K562 (cell line): Measurements from ENCODE around the gene CXCL17.

Source experiments
- CTCF ChIP-seq, 3 experiments: IDR thresholded peaks in 2 of 3; conservative IDR thresholded peaks in 1 of 3; 2 replicates each; pipeline ENCODE4 v1.5.1; 2011 to 2012; ENCODE audit warnings: low read length in 3 of 3, mild to moderate bottlenecking in 3 of 3, control low read depth in 2 of 3, improper control_type of control experiment in 1 of 3, inconsistent platforms in 1 of 3, low read depth in 1 of 3, mixed read lengths in 1 of 3, moderate library complexity in 1 of 3; ENCODE audit not compliant: insufficient read depth in 2 of 3
- JUN ChIP-seq, 2 experiments: sonication (generic) in 1 of 2; formaldehyde crosslinking in 1 of 2; IDR thresholded peaks; 2 replicates each; pipeline versions ENCODE4 v1.6.1 to v1.8.0; 2012 to 2022; ENCODE audit warnings: borderline replicate concordance in 2 of 2, mild to moderate bottlenecking in 2 of 2, improper control_type of control experiment in 1 of 2, low read depth in 1 of 2, low read length in 1 of 2, missing genetic modification reagents in 1 of 2
- MEF2D ChIP-seq: conservative IDR thresholded peaks from 2 replicates; pipeline ENCODE4 v1.6.1; 2016; ENCODE audit warnings: low read depth, missing genetic modification characterization, missing compliant biosample characterization
- MTA1 ChIP-seq: fragments of 450-650 bp; IDR thresholded peaks from 2 replicates; pipeline ENCODE4 v1.6.1; 2017; ENCODE audit warnings: borderline replicate concordance
- POLR2AphosphoS2 ChIP-seq: IDR thresholded peaks from 2 replicates; pipeline ENCODE4 v1.6.1; 2012; ENCODE audit warnings: low read length, improper control_type of control experiment
- REST ChIP-seq, 2 experiments: fragments of 450-650 bp; formaldehyde crosslinking in 1 of 2; IDR thresholded peaks; 2 replicates each; pipeline versions ENCODE4 v1.4.0 to v1.6.1; 2014 to 2020; ENCODE audit warnings: mild to moderate bottlenecking in 2 of 2, borderline replicate concordance in 1 of 2, low read depth in 1 of 2
- USF2 ChIP-seq: sonication (generic); formaldehyde crosslinking; IDR thresholded peaks from 2 replicates; pipeline ENCODE4 v1.5.0; 2020; ENCODE audit warnings: missing genetic modification reagents
- ZBTB40 ChIP-seq, 2 experiments: fragments of 450-650 bp in 1 of 2; sonication (generic) in 1 of 2; formaldehyde crosslinking in 1 of 2; IDR thresholded peaks; 2 replicates each; pipeline versions ENCODE4 v1.7.1 to v1.9.0; 2016 to 2022; ENCODE audit warnings: inconsistent platforms in 1 of 2, mild to moderate bottlenecking in 1 of 2, missing genetic modification reagents in 1 of 2
- ZNF24 ChIP-seq: fragments of 450-650 bp; IDR thresholded peaks from 2 replicates; pipeline ENCODE4 v1.6.1; 2016

GRCh38 chr19:42478765-42479311 is 36.1 kb upstream of the CXCL17 start:
- TF ChIP-seq MTA1 (no peak), ZBTB40 (IDR thresholded peaks at IDR 0.05) (no peak), ZBTB40 (CRISPR knock-in tag; IDR thresholded peaks at IDR 0.05) (no peak), CTCF (IDR thresholded peaks at IDR 0.05 in 2 of 3, conservative IDR thresholded peaks at IDR 0.05 in 1 of 3; ENCODE audit: insufficient read depth in 2 of 3, low read depth in 1 of 3, low read length in 3 of 3) (no peak), REST (IDR thresholded peaks at IDR 0.05; ENCODE audit: borderline replicate concordance) (no peak), REST (CRISPR knock-in tag; IDR thresholded peaks at IDR 0.05; ENCODE audit: low read depth) (no peak), MEF2D (tag) (no peak), ZNF24 (no peak), USF2 (CRISPR knock-in tag) (no peak), JUN (IDR thresholded peaks at IDR 0.05; ENCODE audit: borderline replicate concordance, low read depth, low read length) (no peak), JUN (CRISPR knock-in tag; IDR thresholded peaks at IDR 0.05; ENCODE audit: borderline replicate concordance) (no peak), POLR2AphosphoS2 (no peak)
